WTC11 (cell line): Measurements from ENCODE around the gene STX18. TPM values are rescaled to one million over a fixed set of nuclear protein-coding genes. Genes with fewer than 3 reads are reported as not detected.

Experiments
- ATAC-seq: fragments of 200-7000 bp; cut with Tn5 transposase; 2 replicates; pipeline ENCODE4 v1.10.0; 2021; ENCODE audit warnings: mild to moderate bottlenecking, moderate library complexity
- CTCF ChIA-PET: fragments of 300-600 bp; sonication (Branson Sonifier 250); formaldehyde crosslinking; loops from one replicate; lab custom pipeline; 2021; ENCODE audit warnings: antibody characterized with exemption; lab: Charles Lee
- POLR2A ChIA-PET: fragments of 350-600 bp; sonication (Branson Sonifier 250); formaldehyde crosslinking; loops from one replicate; lab custom pipeline; 2021; ENCODE audit warnings: antibody characterized with exemption; lab: Charles Lee
- DNase-seq: peaks from one replicate; pipeline ENCODE4 v3.0.0; 2021; ENCODE audit warnings: low spot score
- H3K27ac Mint-ChIP-seq: 2 replicates; pipeline ENCODE4 v1.8.0; 2021; ENCODE audit warnings: mixed read lengths
- H3K27me3 Mint-ChIP-seq: 2 replicates; pipeline ENCODE4 v1.8.0; 2021; ENCODE audit warnings: low read depth, mild to moderate bottlenecking, moderate library complexity, mixed read lengths
- H3K36me3 Mint-ChIP-seq: 2 replicates; pipeline ENCODE4 v1.8.0; 2021; ENCODE audit warnings: mixed read lengths
- H3K4me1 Mint-ChIP-seq: 2 replicates; pipeline ENCODE4 v1.8.0; 2022; ENCODE audit warnings: mixed read lengths
- H3K4me3 Mint-ChIP-seq: 2 replicates; pipeline ENCODE4 v1.8.0; 2021; ENCODE audit warnings: mild to moderate bottlenecking, moderate library complexity, mixed read lengths
- H3K9me3 Mint-ChIP-seq: 2 replicates; pipeline ENCODE4 v1.8.0; 2021; ENCODE audit warnings: mixed read lengths
- AR ChIP-seq: fragments of 250-450 bp; sonication (Bioruptor Pico); IDR thresholded peaks from 2 replicates; pipeline ENCODE4 v1.9.0; 2021; ENCODE audit warnings: mild to moderate bottlenecking
- ATF1 ChIP-seq: sonication (generic); formaldehyde crosslinking; IDR thresholded peaks from 2 replicates; pipeline ENCODE4 v1.8.1; 2023; ENCODE audit warnings: mild to moderate bottlenecking, moderate library complexity, missing genetic modification reagents
- ATF3 ChIP-seq: sonication (generic); formaldehyde crosslinking; conservative IDR thresholded peaks from 2 replicates; pipeline ENCODE4 v1.8.1; 2022; ENCODE audit warnings: mild to moderate bottlenecking, missing genetic modification reagents
- EMX1 ChIP-seq: fragments of 250-450 bp; sonication (Bioruptor Pico); IDR thresholded peaks from 2 replicates; pipeline ENCODE4 v1.8.0; 2021; ENCODE audit warnings: mild to moderate bottlenecking
- ESRRA ChIP-seq: sonication (generic); formaldehyde crosslinking; IDR thresholded peaks from 2 replicates; pipeline ENCODE4 v1.8.1; 2022; ENCODE audit warnings: mild to moderate bottlenecking, missing genetic modification reagents, borderline replicate concordance
- ETV6 ChIP-seq: sonication (generic); formaldehyde crosslinking; IDR thresholded peaks from 2 replicates; pipeline ENCODE4 v1.8.1; 2022; ENCODE audit warnings: mild to moderate bottlenecking, missing genetic modification reagents
- GTF2I ChIP-seq: fragments of 250-450 bp; sonication (Bioruptor Pico); conservative IDR thresholded peaks from 2 replicates; pipeline ENCODE4 v1.4.0; 2021; ENCODE audit warnings: mild to moderate bottlenecking
- HMGA2 ChIP-seq: fragments of 250-450 bp; sonication (Bioruptor Pico); IDR thresholded peaks from 2 replicates; pipeline ENCODE4 v1.4.0; 2021; ENCODE audit warnings: mild to moderate bottlenecking, moderate library complexity
- JUN ChIP-seq: sonication (generic); formaldehyde crosslinking; IDR thresholded peaks from 2 replicates; pipeline ENCODE4 v1.8.0; 2023; ENCODE audit warnings: mild to moderate bottlenecking, missing genetic modification reagents
- KAT7 ChIP-seq: sonication (generic); formaldehyde crosslinking; IDR thresholded peaks from 2 replicates; pipeline ENCODE4 v1.8.1; 2023; ENCODE audit warnings: missing genetic modification reagents, mild to moderate bottlenecking, borderline replicate concordance
- NFE2L1 ChIP-seq: sonication (generic); formaldehyde crosslinking; IDR thresholded peaks from 2 replicates; pipeline ENCODE4 v1.8.1; 2023; ENCODE audit warnings: missing genetic modification reagents
- SOX15 ChIP-seq: fragments of 250-450 bp; sonication (Bioruptor Pico); IDR thresholded peaks from 2 replicates; pipeline ENCODE4 v1.9.0; 2021; ENCODE audit warnings: mild to moderate bottlenecking
- TEAD1 ChIP-seq: sonication (generic); formaldehyde crosslinking; IDR thresholded peaks from 2 replicates; pipeline ENCODE4 v1.8.0; 2022; ENCODE audit warnings: mild to moderate bottlenecking, missing genetic modification reagents
- USF1 ChIP-seq: sonication (generic); formaldehyde crosslinking; IDR thresholded peaks from 2 replicates; pipeline ENCODE4 v1.8.0; 2022; ENCODE audit warnings: mild to moderate bottlenecking, missing genetic modification reagents
- ZMAT4 ChIP-seq: fragments of 250-450 bp; sonication (Bioruptor Pico); IDR thresholded peaks from 2 replicates; pipeline ENCODE4 v1.9.0; 2021; ENCODE audit warnings: mild to moderate bottlenecking
- ZNF121 ChIP-seq: sonication (generic); formaldehyde crosslinking; IDR thresholded peaks from 2 replicates; pipeline ENCODE4 v1.8.0; 2023; ENCODE audit warnings: missing genetic modification reagents
- ZNF396 ChIP-seq: fragments of 250-450 bp; sonication (Bioruptor Pico); IDR thresholded peaks from 2 replicates; pipeline ENCODE4 v1.8.0; 2021; ENCODE audit warnings: mild to moderate bottlenecking, moderate library complexity, borderline replicate concordance
- ZNF423 ChIP-seq: fragments of 250-450 bp; sonication (Bioruptor Pico); IDR thresholded peaks from 2 replicates; pipeline ENCODE4 v2.1.2; 2022; ENCODE audit warnings: mild to moderate bottlenecking, moderate library complexity
- ZNF671 ChIP-seq: fragments of 250-450 bp; sonication (Bioruptor Pico); IDR thresholded peaks from 2 replicates; pipeline ENCODE4 v1.8.0; 2021; ENCODE audit warnings: mild to moderate bottlenecking
- total RNA-seq: library from RNA; stranded (reverse); gene quantifications from 3 replicates; pipeline ENCODE4 v1.2.3, GENCODE V29; 2021
- TF ChIP-seq, protein P1 (sequence below): sonication (generic); formaldehyde crosslinking; IDR thresholded peaks from 2 replicates; pipeline ENCODE4 v1.8.1; 2022; ENCODE audit warnings: mild to moderate bottlenecking, missing genetic modification reagents, moderate library complexity, borderline replicate concordance
- TF ChIP-seq, protein P2 (sequence below): sonication (generic); formaldehyde crosslinking; IDR thresholded peaks from 2 replicates; pipeline ENCODE4 v1.8.1; 2022; ENCODE audit warnings: low read depth, missing genetic modification reagents, borderline replicate concordance

Gene STX18
- total RNA-seq, 1 experiment from 2014 or later, result 16.9 TPM

DNA sequence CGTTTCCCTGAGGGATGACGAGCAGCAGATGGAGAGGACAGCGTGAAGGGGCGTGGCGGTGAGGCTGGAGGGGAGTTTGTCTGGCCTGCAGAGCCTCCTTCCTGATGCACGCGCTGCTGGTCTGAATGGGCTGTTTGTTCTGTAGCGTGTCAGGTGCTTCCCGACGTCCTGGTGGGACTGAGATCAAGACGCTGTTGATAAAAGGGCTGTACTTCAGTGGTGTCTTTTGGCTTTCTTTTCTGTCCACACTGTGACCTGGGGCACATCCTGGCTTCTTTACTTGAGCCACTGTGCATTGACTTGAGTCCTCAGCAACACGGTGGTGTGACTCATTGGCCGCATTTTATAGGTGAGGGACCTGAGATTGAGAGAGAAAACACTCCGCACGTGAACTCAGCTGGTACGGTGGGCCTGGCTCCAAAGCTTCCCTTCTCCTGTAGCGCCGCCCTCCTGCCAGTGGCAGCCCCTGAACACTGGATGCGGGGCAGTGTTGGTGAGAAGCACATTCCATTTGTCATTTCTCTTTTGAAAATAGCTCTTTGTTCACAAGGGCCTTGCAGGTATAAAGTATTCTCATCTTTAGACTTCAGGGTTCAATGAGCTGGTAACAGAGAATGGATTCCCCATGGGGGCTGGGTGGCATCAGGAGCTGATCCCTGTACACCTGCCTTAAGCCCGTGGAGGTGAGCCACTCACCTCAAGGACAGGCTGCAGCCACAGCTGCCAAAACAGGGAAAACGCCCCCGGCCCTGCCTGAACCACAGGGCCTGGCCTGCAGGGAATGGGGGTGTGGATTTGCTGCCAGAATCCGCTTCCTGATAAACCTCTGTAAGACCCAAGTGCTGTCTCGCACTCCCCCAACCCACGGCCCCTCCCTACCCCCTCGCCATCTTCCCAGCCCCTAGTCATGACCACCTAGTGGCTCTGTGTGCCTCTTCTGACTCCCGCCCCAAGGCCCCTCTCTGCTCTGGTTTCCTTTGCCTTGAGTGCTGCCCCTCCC, 125.7 kb downstream of the STX18 start (continued):
- TF ChIP-seq KAT7 (CRISPR knock-in tag) (no peak), ZMAT4 (CRISPR knock-in tag) (no peak), NFE2L1 (no peak)

DNA sequence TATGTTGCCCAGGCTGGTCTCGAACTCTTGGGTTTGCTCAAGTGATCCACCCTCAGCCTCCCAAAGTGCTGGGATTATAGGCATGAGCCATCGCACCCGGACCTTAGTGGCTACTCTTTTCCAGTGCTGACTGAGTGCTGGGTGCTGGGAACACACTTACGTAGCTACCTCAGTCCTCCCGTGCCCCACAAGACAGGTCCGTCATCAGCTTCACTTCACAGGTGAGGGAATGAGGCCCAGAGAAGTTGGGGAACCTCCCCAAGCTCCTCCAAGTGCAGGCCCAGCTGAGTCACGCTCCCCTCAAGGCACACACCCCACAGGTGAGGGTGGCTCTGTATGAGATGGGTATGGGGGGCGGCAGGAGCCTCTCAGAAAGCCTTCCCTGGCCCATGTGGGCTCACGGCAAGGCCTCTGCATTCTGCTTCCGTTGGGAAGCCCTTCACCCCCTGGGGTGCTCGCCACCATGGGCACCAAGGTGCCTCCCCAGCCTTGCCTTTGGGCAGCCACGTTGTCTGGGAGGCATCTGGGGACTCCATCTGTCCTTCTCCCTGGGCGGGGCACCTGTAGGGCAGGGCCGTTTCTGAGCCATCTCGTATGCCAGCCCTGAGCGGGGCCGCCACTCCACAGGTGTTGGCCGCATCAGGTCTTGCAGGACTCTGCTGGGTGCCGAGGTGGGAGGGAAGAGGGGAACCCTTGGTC, 126.6 kb downstream of the STX18 start:
- ChIA-PET POLR2A (no interaction called here), CTCF (no interaction called here)
- Mint-ChIP-seq H3K36me3 (peaks cover 29% of the 10 kb centered on the region), H3K4me3 (no peak overlapping the region), H3K4me1 (peaks cover 3% of the 10 kb centered on the region; the same call in 1 of the 2 replicates), H3K27ac (no peak overlapping the region), H3K27me3 (no peaks in the 10 kb centered on the region), H3K9me3 (0 out of 2 replicates have a peak, but pooled peaks cover 4% of the 10 kb centered on the region)
- ATAC-seq (no peak), DNase-seq (no peak)
- TF ChIP-seq GTF2I (CRISPR knock-in tag), result no peak
- TF ChIP-seq ZNF121 (CRISPR knock-in tag), result no peak
- no peak for TF ChIP-seq SOX15 (CRISPR knock-in tag)
- TF ChIP-seq HMGA2 (CRISPR knock-in tag), result no peak
- TF ChIP-seq ATF1 (CRISPR knock-in tag), result no peak
- TF ChIP-seq, protein P1, sequence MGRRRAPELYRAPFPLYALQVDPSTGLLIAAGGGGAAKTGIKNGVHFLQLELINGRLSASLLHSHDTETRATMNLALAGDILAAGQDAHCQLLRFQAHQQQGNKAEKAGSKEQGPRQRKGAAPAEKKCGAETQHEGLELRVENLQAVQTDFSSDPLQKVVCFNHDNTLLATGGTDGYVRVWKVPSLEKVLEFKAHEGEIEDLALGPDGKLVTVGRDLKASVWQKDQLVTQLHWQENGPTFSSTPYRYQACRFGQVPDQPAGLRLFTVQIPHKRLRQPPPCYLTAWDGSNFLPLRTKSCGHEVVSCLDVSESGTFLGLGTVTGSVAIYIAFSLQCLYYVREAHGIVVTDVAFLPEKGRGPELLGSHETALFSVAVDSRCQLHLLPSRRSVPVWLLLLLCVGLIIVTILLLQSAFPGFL (CRISPR knock-in tag), result no peak
- no peak for TF ChIP-seq AR
- TF ChIP-seq EMX1 (CRISPR knock-in tag), result no peak
- TF ChIP-seq TEAD1 (CRISPR knock-in tag), result no peak
- no peak for TF ChIP-seq ATF3 (CRISPR knock-in tag)
- no peak for TF ChIP-seq ZNF671 (CRISPR knock-in tag)
- TF ChIP-seq ZNF396 (CRISPR knock-in tag), result no peak
- TF ChIP-seq USF1 (CRISPR knock-in tag), result no peak
- TF ChIP-seq, protein P2, sequence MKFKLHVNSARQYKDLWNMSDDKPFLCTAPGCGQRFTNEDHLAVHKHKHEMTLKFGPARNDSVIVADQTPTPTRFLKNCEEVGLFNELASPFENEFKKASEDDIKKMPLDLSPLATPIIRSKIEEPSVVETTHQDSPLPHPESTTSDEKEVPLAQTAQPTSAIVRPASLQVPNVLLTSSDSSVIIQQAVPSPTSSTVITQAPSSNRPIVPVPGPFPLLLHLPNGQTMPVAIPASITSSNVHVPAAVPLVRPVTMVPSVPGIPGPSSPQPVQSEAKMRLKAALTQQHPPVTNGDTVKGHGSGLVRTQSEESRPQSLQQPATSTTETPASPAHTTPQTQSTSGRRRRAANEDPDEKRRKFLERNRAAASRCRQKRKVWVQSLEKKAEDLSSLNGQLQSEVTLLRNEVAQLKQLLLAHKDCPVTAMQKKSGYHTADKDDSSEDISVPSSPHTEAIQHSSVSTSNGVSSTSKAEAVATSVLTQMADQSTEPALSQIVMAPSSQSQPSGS, result no peak
- no peak for TF ChIP-seq ZNF423 (CRISPR knock-in tag)
- no peak for TF ChIP-seq JUN (CRISPR knock-in tag)
- no peak for TF ChIP-seq ESRRA (CRISPR knock-in tag)
- TF ChIP-seq ETV6 (CRISPR knock-in tag), result no peak
